KMS-11 (cell line): ENCODE data around the gene COL5A3.

Source experiments
- H2AFZ ChIP-seq: fragments of 200-600 bp; sonication (generic); 2 replicates; pipeline ENCODE4 v1.6.1; 2016; ENCODE audit warnings: antibody characterized with exemption, mixed run types, low read depth
- H3K27ac ChIP-seq: fragments of 200-600 bp; sonication (generic); 2 replicates; pipeline ENCODE4 v1.6.1; 2016; ENCODE audit warnings: mild to moderate bottlenecking, mixed run types
- H3K27me3 ChIP-seq: fragments of 200-600 bp; sonication (generic); 2 replicates; pipeline ENCODE4 v1.6.1; 2017; ENCODE audit warnings: mild to moderate bottlenecking, low read depth, mixed run types, moderate library complexity; ENCODE audit not compliant: insufficient read depth
- H3K36me3 ChIP-seq: fragments of 200-600 bp; sonication (generic); 2 replicates; pipeline ENCODE4 v1.6.1; 2017; ENCODE audit warnings: mild to moderate bottlenecking, mixed run types; ENCODE audit not compliant: insufficient read depth
- H3K4me1 ChIP-seq: fragments of 200-600 bp; sonication (generic); 2 replicates; pipeline ENCODE4 v1.6.1; 2016; ENCODE audit warnings: mild to moderate bottlenecking, low read depth, mixed run types; ENCODE audit not compliant: poor library complexity, severe bottlenecking
- H3K4me2 ChIP-seq: fragments of 200-600 bp; sonication (generic); 2 replicates; pipeline ENCODE4 v1.7.0; 2016; ENCODE audit warnings: mild to moderate bottlenecking, mixed run types
- H3K4me3 ChIP-seq: fragments of 200-600 bp; sonication (generic); IDR thresholded peaks from 2 replicates; pipeline ENCODE4 v1.6.1; 2017; ENCODE audit warnings: low read depth, low read length, mixed read lengths; ENCODE audit not compliant: insufficient read depth
- H3K79me2 ChIP-seq: fragments of 200-600 bp; sonication (generic); 2 replicates; pipeline ENCODE4 v1.6.1; 2016; ENCODE audit warnings: low read depth, mixed run types; ENCODE audit not compliant: insufficient read depth
- H3K9ac ChIP-seq: fragments of 200-600 bp; sonication (generic); 2 replicates; pipeline ENCODE4 v1.6.1; 2016; ENCODE audit warnings: mild to moderate bottlenecking, mixed run types
- H4K20me1 ChIP-seq: fragments of 200-600 bp; sonication (generic); 2 replicates; pipeline ENCODE4 v1.6.1; 2016; ENCODE audit warnings: mild to moderate bottlenecking, mixed run types; ENCODE audit not compliant: insufficient read depth
- TF ChIP-seq, protein P1 (sequence below): fragments of 200-600 bp; sonication (generic); conservative IDR thresholded peaks from 2 replicates; pipeline ENCODE4 v1.6.1; 2017; ENCODE audit warnings: low read depth, mild to moderate bottlenecking, antibody characterized with exemption, low read length, moderate library complexity, mixed read lengths

The COL5A3 gene

DNA sequence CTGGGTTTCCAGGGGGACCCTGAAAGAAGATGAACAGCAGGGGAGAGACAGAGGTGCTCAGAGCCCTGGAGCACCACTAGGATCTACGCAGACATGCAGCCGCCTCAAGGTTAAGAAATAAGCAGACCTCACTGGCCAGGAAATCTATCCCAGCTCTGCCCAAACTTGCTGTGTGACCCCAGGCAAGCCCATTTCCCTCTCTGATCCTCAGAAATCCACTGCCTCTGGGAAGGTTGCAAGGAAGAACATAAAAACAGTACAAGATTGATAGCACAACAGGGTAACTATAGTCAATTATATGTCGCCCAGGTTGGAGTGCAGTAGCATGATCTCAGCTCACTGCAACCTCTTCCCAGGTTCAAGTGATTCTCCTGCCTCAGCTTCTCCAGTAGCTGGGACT is 20.8 kb downstream of the COL5A3 start:
- Histone ChIP-seq H3K9ac (no peak overlapping the region), H4K20me1 (no peaks in the 10 kb centered on the region), H3K79me2 (no peaks in the 10 kb centered on the region), H3K4me3 (no peak overlapping the region), H3K27ac (no peak overlapping the region), H3K27me3 (peaks cover 28% of the 10 kb centered on the region; the same call in 1 of the 2 replicates), H3K4me2 (no peak overlapping the region), H3K36me3 (no peaks in the 10 kb centered on the region), H3K4me1 (no peaks in the 10 kb centered on the region), H2AFZ (no peak overlapping the region)
- TF ChIP-seq, protein P1, sequence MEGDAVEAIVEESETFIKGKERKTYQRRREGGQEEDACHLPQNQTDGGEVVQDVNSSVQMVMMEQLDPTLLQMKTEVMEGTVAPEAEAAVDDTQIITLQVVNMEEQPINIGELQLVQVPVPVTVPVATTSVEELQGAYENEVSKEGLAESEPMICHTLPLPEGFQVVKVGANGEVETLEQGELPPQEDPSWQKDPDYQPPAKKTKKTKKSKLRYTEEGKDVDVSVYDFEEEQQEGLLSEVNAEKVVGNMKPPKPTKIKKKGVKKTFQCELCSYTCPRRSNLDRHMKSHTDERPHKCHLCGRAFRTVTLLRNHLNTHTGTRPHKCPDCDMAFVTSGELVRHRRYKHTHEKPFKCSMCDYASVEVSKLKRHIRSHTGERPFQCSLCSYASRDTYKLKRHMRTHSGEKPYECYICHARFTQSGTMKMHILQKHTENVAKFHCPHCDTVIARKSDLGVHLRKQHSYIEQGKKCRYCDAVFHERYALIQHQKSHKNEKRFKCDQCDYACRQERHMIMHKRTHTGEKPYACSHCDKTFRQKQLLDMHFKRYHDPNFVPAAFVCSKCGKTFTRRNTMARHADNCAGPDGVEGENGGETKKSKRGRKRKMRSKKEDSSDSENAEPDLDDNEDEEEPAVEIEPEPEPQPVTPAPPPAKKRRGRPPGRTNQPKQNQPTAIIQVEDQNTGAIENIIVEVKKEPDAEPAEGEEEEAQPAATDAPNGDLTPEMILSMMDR: no peak

DNA sequence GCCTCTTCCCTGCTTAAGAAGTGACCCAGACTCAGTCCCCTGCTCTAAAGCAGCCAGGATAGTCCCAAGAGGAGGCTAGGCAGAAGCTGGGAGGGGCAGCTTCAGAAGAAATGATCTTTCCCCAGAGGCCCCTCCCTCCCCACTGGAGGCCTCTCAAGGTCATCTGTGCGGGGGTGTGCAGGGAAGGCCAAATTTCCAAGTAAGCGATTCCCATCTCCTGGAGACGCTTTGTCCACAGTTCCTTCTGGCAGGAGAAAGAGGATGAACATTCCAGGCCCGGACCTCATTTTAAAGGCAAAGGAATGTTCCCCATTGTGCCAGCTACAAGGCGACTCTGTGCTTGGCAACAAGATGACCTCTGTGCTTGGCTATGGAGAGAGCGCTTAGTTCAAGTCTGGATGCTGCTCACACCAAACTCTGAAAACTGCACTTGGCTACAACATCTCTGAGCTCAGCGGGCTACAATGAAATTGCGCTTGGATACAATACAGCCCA is 23.5 kb downstream of the COL5A3 start:
- no peak overlapping the region for H3K9ac ChIP-seq
- H3K4me3 ChIP-seq: no peak overlapping the region
- TF ChIP-seq, protein P1: no peak
- no peak overlapping the region for H3K27ac ChIP-seq
- H3K36me3 ChIP-seq: no peaks in the 10 kb centered on the region
- peaks cover 35% of the 10 kb centered on the region for H3K27me3 ChIP-seq
- H3K4me1 ChIP-seq: no peaks in the 10 kb centered on the region
- no peak overlapping the region for H2AFZ ChIP-seq
- H4K20me1 ChIP-seq: no peaks in the 10 kb centered on the region
- H3K79me2 ChIP-seq: no peaks in the 10 kb centered on the region
- H3K4me2 ChIP-seq: no peak overlapping the region

DNA sequence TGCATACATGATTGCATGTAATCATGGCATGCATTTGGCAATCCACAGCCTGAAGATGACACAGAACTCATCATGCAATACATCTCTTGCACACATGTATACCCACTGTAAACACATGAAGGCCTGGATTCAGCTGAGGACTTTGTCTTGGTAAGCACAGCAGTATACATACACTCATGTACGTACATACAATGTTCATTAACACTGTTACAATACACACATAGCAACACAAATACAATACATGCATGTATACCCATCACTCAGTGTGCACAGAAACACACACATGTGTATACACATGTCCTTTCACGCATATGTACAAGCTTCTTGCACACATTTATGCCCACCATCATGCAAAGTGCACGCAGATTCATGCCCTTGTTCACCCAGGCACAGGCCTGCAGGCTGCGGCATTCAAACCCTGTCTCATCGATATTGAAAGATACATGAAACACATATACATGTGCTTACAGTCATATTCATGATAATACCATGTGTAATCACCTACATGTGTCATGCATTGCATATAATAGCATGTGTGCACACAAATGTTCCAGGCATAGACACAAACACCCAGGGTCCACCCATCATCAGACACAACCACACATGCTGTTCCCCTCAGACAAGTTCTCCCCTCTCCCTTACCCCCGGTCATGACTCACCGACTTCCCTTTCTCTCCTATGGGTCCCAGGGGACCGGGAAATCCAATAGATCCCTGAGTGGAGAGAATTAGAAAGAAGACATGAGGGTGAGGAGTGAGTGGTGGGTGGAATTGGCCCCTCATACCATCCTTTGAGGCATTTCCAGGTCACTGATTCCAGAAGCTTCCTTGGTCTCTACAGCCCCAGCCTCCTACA is 28.7 kb downstream of the COL5A3 start:
- H3K27me3 ChIP-seq: peaks cover 12% of the 10 kb centered on the region
- no peaks in the 10 kb centered on the region for H4K20me1 ChIP-seq
- no peak overlapping the region for H2AFZ ChIP-seq
- H3K27ac ChIP-seq: no peak overlapping the region
- H3K4me3 ChIP-seq: no peak overlapping the region
- H3K79me2 ChIP-seq: no peaks in the 10 kb centered on the region
- TF ChIP-seq, protein P1: no peak
- no peak overlapping the region for H3K4me2 ChIP-seq
- no peak overlapping the region for H3K9ac ChIP-seq
- no peaks in the 10 kb centered on the region for H3K36me3 ChIP-seq
- H3K4me1 ChIP-seq: no peaks in the 10 kb centered on the region

DNA sequence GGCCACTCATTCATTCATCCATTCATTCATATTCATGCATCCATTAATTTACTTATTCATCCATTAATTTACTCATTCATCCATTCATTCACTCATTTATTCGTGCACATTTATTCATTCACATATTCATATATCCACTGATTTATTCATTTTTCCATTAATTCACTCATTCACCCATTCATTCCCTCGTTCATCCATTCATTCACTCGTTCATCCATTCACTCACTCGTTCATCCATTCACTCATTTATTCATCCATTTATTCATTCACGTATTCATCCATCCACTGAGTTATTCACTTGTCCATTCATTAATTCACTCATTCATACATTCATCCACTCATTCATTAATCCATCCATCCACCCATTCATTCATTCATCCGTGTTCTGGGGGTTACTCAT is 38.2 kb downstream of the COL5A3 start:
- Histone ChIP-seq H3K4me3 (no peak overlapping the region), H3K27me3 (peaks cover 25% of the 10 kb centered on the region; the same call in 1 of the 2 replicates)
- TF ChIP-seq, protein P1: no peak

More for the DNA sequence above, 38.2 kb downstream of the COL5A3 start:
- Histone ChIP-seq H3K9ac (no peak overlapping the region), H3K4me2 (no peak overlapping the region), H3K4me1 (no peaks in the 10 kb centered on the region), H4K20me1 (no peaks in the 10 kb centered on the region), H3K79me2 (no peaks in the 10 kb centered on the region), H2AFZ (no peak overlapping the region), H3K36me3 (no peaks in the 10 kb centered on the region), H3K27ac (no peak overlapping the region)
